ENCODE data around the gene SLC25A12. TPM values are rescaled to one million over a fixed set of nuclear protein-coding genes. Genes with fewer than 3 reads are reported as not detected.

Gene SLC25A12
- total RNA-seq, 2 experiments from 2014 or later, result 8.7 to 9.5 TPM

GRCh38 chr2:171836146-171836910, 57.7 kb downstream of the SLC25A12 start:
- Histone ChIP-seq H3K36me3 (ENCODE audit: insufficient read depth, low read length) (peaks cover 62% of the 10 kb centered on the region), H3K27me3 (ENCODE audit: control insufficient read depth in 1 of 2, insufficient read depth in 2 of 2, low read length in 2 of 2) (no peaks in the 10 kb centered on the region), H3K27ac (ENCODE audit: low read depth in 1 of 2, low read length in 2 of 2) (no peak overlapping the region), H3K9me3 (ENCODE audit: control insufficient read depth in 1 of 2, insufficient read depth in 1 of 2, low read length in 2 of 2) (no peaks in the 10 kb centered on the region), H3K4me3 (ENCODE audit: low read length) (no peak overlapping the region), H3K4me1 (ENCODE audit: insufficient read depth, low read length) (no peaks in the 10 kb centered on the region)
- no peak for TF ChIP-seq CTCF (IDR thresholded peaks at IDR 0.05)
- DNase-seq, result no peak
- intact Hi-C loops (cut with DNase I, micrococcal nuclease), result no loop called here
- Mint-ChIP-seq H3K27me3 (no peaks in the 10 kb centered on the region), H3K9me3 (no peaks in the 10 kb centered on the region), H3K4me1 (ENCODE audit: low read depth) (no peaks in the 10 kb centered on the region), H3K36me3 (ENCODE audit: low read depth) (peaks cover 98% of the 10 kb centered on the region), H3K27ac (no peak overlapping the region), H3K4me3 (no peak overlapping the region)
- ATAC-seq (ENCODE audit: poor library complexity), result no peak
- CTCF ChIA-PET, result no interaction called here
- POLR2A ChIA-PET, result no interaction called here

GRCh38 chr2:171835386-171835785, 58.7 kb downstream of the SLC25A12 start:
- intact Hi-C loops (cut with DNase I, micrococcal nuclease), result no loop called here
- TF ChIP-seq CTCF (IDR thresholded peaks at IDR 0.05), result no peak
- H3K4me3 ChIP-seq (ENCODE audit: low read length), result no peak overlapping the region
- H3K27me3 ChIP-seq (ENCODE audit: control insufficient read depth in 1 of 2, insufficient read depth in 2 of 2, low read length in 2 of 2), result no peaks in the 10 kb centered on the region
- no peak overlapping the region for H3K27ac Mint-ChIP-seq
- ATAC-seq (ENCODE audit: poor library complexity), result no peak
- DNase-seq, result no peak
- H3K4me3 Mint-ChIP-seq, result no peak overlapping the region
- H3K36me3 ChIP-seq (ENCODE audit: insufficient read depth, low read length), result peaks cover 60% of the 10 kb centered on the region
- no peaks in the 10 kb centered on the region for H3K9me3 ChIP-seq (ENCODE audit: control insufficient read depth in 1 of 2, insufficient read depth in 1 of 2, low read length in 2 of 2)
- CTCF ChIA-PET, result no interaction called here
- H3K9me3 Mint-ChIP-seq, result no peaks in the 10 kb centered on the region
- H3K36me3 Mint-ChIP-seq (ENCODE audit: low read depth), result peaks cover 98% of the 10 kb centered on the region
- no peaks in the 10 kb centered on the region for H3K4me1 ChIP-seq (ENCODE audit: insufficient read depth, low read length)
- POLR2A ChIA-PET, result no interaction called here
- no peaks in the 10 kb centered on the region for H3K27me3 Mint-ChIP-seq
- no peaks in the 10 kb centered on the region for H3K4me1 Mint-ChIP-seq (ENCODE audit: low read depth)
- no peak overlapping the region for H3K27ac ChIP-seq (ENCODE audit: low read depth in 1 of 2, low read length in 2 of 2)

GRCh38 chr2:171834286-171834685, 59.8 kb downstream of the SLC25A12 start:
- Histone ChIP-seq H3K27me3 (ENCODE audit: control insufficient read depth in 1 of 2, insufficient read depth in 2 of 2, low read length in 2 of 2) (no peaks in the 10 kb centered on the region), H3K4me1 (ENCODE audit: insufficient read depth, low read length) (no peaks in the 10 kb centered on the region), H3K4me3 (ENCODE audit: low read length) (no peak overlapping the region), H3K27ac (ENCODE audit: low read depth in 1 of 2, low read length in 2 of 2) (no peak overlapping the region), H3K9me3 (ENCODE audit: control insufficient read depth in 1 of 2, insufficient read depth in 1 of 2, low read length in 2 of 2) (no peaks in the 10 kb centered on the region), H3K36me3 (ENCODE audit: insufficient read depth, low read length) (peaks cover 59% of the 10 kb centered on the region)
- H3K4me1 Mint-ChIP-seq (ENCODE audit: low read depth), result no peaks in the 10 kb centered on the region
- ATAC-seq (ENCODE audit: poor library complexity), result no peak
- H3K9me3 Mint-ChIP-seq, result no peaks in the 10 kb centered on the region
- intact Hi-C loops (cut with DNase I, micrococcal nuclease), result no loop called here
- no peak overlapping the region for H3K4me3 Mint-ChIP-seq
- no peaks in the 10 kb centered on the region for H3K27me3 Mint-ChIP-seq
- no peak for DNase-seq
- no peak for TF ChIP-seq CTCF (IDR thresholded peaks at IDR 0.05)
- ChIA-PET CTCF (no interaction called here), POLR2A (no interaction called here)
- H3K27ac Mint-ChIP-seq, result no peak overlapping the region
- H3K36me3 Mint-ChIP-seq (ENCODE audit: low read depth), result peaks cover 98% of the 10 kb centered on the region
